GM18951 (cell line): Measurements from ENCODE around the gene EDN1.

Source experiments
- POLR2A ChIP-seq: IDR thresholded peaks from 4 replicates; pipeline ENCODE4 v1.6.1; 2011; ENCODE audit warnings: mild to moderate bottlenecking; ENCODE audit not compliant: insufficient read length, insufficient read depth; ENCODE audit errors: extremely low read depth
- in situ Hi-C: fragments of 300-500 bp; cut with MboI; formaldehyde crosslinking; loops from one replicate; pipeline ENCODE4 v1.12.0; 2022; ENCODE audit warnings: low sequenced_read_pairs, mixed read lengths, inconsistent platforms; ENCODE audit not compliant: unreplicated experiment

EDN1 gene

GRCh38 chr6:12343440-12344162, 53.4 kb downstream of the EDN1 start:
- in situ Hi-C loops, result no loop called here

GRCh38 chr6:12344296-12344695, 54.1 kb downstream of the EDN1 start:
- in situ Hi-C loops, result no loop called here
- TF ChIP-seq POLR2A, result no peak

More at GRCh38 chr6:12343440-12344162, 53.4 kb downstream of the EDN1 start:
- no peak for TF ChIP-seq POLR2A

GRCh38 chr6:12344961-12345693, 55.0 kb downstream of the EDN1 start:
- TF ChIP-seq POLR2A, result no peak
- in situ Hi-C loops, result no loop called here

- in situ Hi-C loops, result no loop called here
- TF ChIP-seq POLR2A, result no peak
Measured at GRCh38 chr6:12345694-12346058, 55.5 kb downstream of the EDN1 start.
